Tibial nerve (tissue), 4 donors: ENCODE data around the gene ZNF827. TPM values are rescaled to one million over a fixed set of nuclear protein-coding genes. Genes with fewer than 3 reads are reported as not detected.

Source experiments
- DNase-seq, 2 donors: peaks; one replicate each; pipeline ENCODE4 v3.0.0-alpha.2; 2019; ENCODE audit warnings: low spot score in 2 of 2
- H3K27ac ChIP-seq, 4 donors: fragments of 200-600 bp; sonication (generic) in 3 of 4; one replicate each; pipeline ENCODE4 v1.5.1; 2017 to 2019; ENCODE audit warnings: mild to moderate bottlenecking in 1 of 4
- H3K27me3 ChIP-seq, 2 donors: fragments of 200-600 bp; sonication (generic) in 1 of 2; one replicate each; pipeline versions ENCODE4 v1.5.1 to v1.6.0; 2017 to 2019
- H3K36me3 ChIP-seq, 3 donors: fragments of 200-600 bp; sonication (generic); one replicate each; pipeline ENCODE4 v1.5.1; 2018 to 2019
- H3K4me1 ChIP-seq, 4 donors: fragments of 200-600 bp; sonication (generic) in 3 of 4; one replicate each; pipeline ENCODE4 v1.5.1; 2017 to 2019
- H3K4me3 ChIP-seq, 4 donors: fragments of 200-600 bp; sonication (generic) in 3 of 4; one replicate each; pipeline ENCODE4 v1.5.1; 2017 to 2019; ENCODE audit warnings: mild to moderate bottlenecking in 1 of 4, moderate library complexity in 1 of 4
- H3K9me3 ChIP-seq, 4 donors: fragments of 200-600 bp; sonication (generic) in 3 of 4; one replicate each; pipeline ENCODE4 v1.5.1; 2017 to 2019
- CTCF ChIP-seq, 5 experiments: fragments of 200-600 bp in 3 of 5; fragments of 450-650 bp in 2 of 5; sonication (generic) in 3 of 5; IDR thresholded peaks; one replicate each; pipeline ENCODE4 v1.5.1; 2016 to 2019; ENCODE audit warnings: antibody characterized with exemption in 5 of 5, mild to moderate bottlenecking in 3 of 5, moderate library complexity in 2 of 5
- EP300 ChIP-seq, 2 donors: sonication (generic); formaldehyde crosslinking; IDR thresholded peaks; one replicate each; pipeline ENCODE4 v1.6.1; 2017; ENCODE audit warnings: antibody characterized with exemption in 2 of 2, mild to moderate bottlenecking in 1 of 2
- POLR2A ChIP-seq, 2 donors: fragments of 450-650 bp; IDR thresholded peaks; one replicate each; pipeline ENCODE4 v1.6.1; 2017; ENCODE audit warnings: antibody characterized with exemption in 2 of 2, mild to moderate bottlenecking in 2 of 2, moderate library complexity in 2 of 2
- WGBS, 2 donors: methylation state at CpG; one replicate each; pipeline ENCODE4 v1.1.5; 2018; 5-methylcytosine and 5-hydroxymethylcytosine counted together
- total RNA-seq, 4 donors: library from RNA; depleted of rRNA; stranded (reverse); fragments of >200 nt; gene quantifications; one replicate each; pipeline ENCODE4 v1.1.0, GENCODE V29; 2016

The ZNF827 gene
- total RNA-seq, 4 donors from 2014 or later = 3.7 to 10.0 (median 6.4) TPM

- Histone ChIP-seq H3K27ac (no peak overlapping the region), H3K9me3 (no peaks in the 10 kb centered on the region), H3K4me1 (no peaks in the 10 kb centered on the region), H3K36me3 (no peaks in the 10 kb centered on the region), H3K4me3 (no peak overlapping the region), H3K27me3 (no peaks in the 10 kb centered on the region)
- 84% methylated on average over 3 of the region's 3 CpGs for whole genome bisulfite sequencing, 2 donors
- no peak for TF ChIP-seq POLR2A (IDR thresholded peaks at IDR 0.05)
- no peak for TF ChIP-seq EP300 (IDR thresholded peaks at IDR 0.05)
- TF ChIP-seq CTCF (IDR thresholded peaks at IDR 0.05) = no peak
- no peak for DNase-seq
Measured at GRCh38 chr4:145720656-145721055, 218.0 kb downstream of the ZNF827 start.

GRCh38 chr4:145719752-145720624 lies 218.6 kb downstream of the ZNF827 start:
- TF ChIP-seq CTCF (IDR thresholded peaks at IDR 0.05) (no peak), POLR2A (IDR thresholded peaks at IDR 0.05) (no peak), EP300 (IDR thresholded peaks at IDR 0.05) (no peak)
- H3K27ac ChIP-seq = no peak overlapping the region
- no peaks in the 10 kb centered on the region for H3K36me3 ChIP-seq
- H3K27me3 ChIP-seq = no peaks in the 10 kb centered on the region
- no peak for DNase-seq
- no peaks in the 10 kb centered on the region for H3K9me3 ChIP-seq
- WGBS, 2 donors = 82 to 85% methylated on average over 10 of the region's 10 CpGs
- H3K4me3 ChIP-seq = no peak overlapping the region
- no peaks in the 10 kb centered on the region for H3K4me1 ChIP-seq

- H3K4me3 ChIP-seq = no peak overlapping the region
- no peaks in the 10 kb centered on the region for H3K36me3 ChIP-seq
- H3K4me1 ChIP-seq = no peaks in the 10 kb centered on the region
- DNase-seq = no peak
- H3K27me3 ChIP-seq = no peaks in the 10 kb centered on the region
- WGBS, 2 donors = 52 to 58% methylated on average over 1 of the region's 1 CpG
- no peak overlapping the region for H3K27ac ChIP-seq
- peaks cover 0 to 4% (median 0%) of the 10 kb centered on the region in 4 donors for H3K9me3 ChIP-seq
- TF ChIP-seq CTCF (IDR thresholded peaks at IDR 0.05) = no peak
Measured at GRCh38 chr4:145716661-145717200, 221.9 kb downstream of the ZNF827 start.

- 63% methylated on average over 3 of the region's 3 CpGs for WGBS, 2 donors
- no peak for DNase-seq
- no peak overlapping the region for H3K27ac ChIP-seq
- no peak overlapping the region for H3K4me3 ChIP-seq
- no peak for TF ChIP-seq POLR2A (IDR thresholded peaks at IDR 0.05)
- no peak for TF ChIP-seq CTCF (IDR thresholded peaks at IDR 0.05)
- no peak for TF ChIP-seq EP300 (IDR thresholded peaks at IDR 0.05)
- H3K4me1 ChIP-seq = no peaks in the 10 kb centered on the region
- H3K36me3 ChIP-seq = no peaks in the 10 kb centered on the region
- peaks cover 0 to 10% (median 0%) of the 10 kb centered on the region in 4 donors for H3K9me3 ChIP-seq
- H3K27me3 ChIP-seq = no peaks in the 10 kb centered on the region
Measured at GRCh38 chr4:145716200-145716599, 222.4 kb downstream of the ZNF827 start.

GRCh38 chr4:145709843-145710242 lies 228.8 kb downstream of the ZNF827 start:
- WGBS, 2 donors = 84 to 92% methylated on average over 3 of the region's 3 CpGs
- no peaks in the 10 kb centered on the region for H3K36me3 ChIP-seq

More at GRCh38 chr4:145709843-145710242, 228.8 kb downstream of the ZNF827 start:
- no peak overlapping the region for H3K4me3 ChIP-seq
- no peak for DNase-seq
- peaks cover 0 to 21% (median 0%) of the 10 kb centered on the region in 4 donors for H3K9me3 ChIP-seq
- no peaks in the 10 kb centered on the region for H3K4me1 ChIP-seq
- no peak overlapping the region for H3K27ac ChIP-seq
- no peaks in the 10 kb centered on the region for H3K27me3 ChIP-seq
- TF ChIP-seq POLR2A (IDR thresholded peaks at IDR 0.05) (no peak), EP300 (IDR thresholded peaks at IDR 0.05) (no peak), CTCF (IDR thresholded peaks at IDR 0.05) (no peak)
